RPMI8226 (cell line): ENCODE data around the gene RFTN1.

ENCODE experiments used
- DNase-seq: peaks from one replicate; pipeline ENCODE4 v3.0.0-alpha.2; 2015

Gene RFTN1

DNA sequence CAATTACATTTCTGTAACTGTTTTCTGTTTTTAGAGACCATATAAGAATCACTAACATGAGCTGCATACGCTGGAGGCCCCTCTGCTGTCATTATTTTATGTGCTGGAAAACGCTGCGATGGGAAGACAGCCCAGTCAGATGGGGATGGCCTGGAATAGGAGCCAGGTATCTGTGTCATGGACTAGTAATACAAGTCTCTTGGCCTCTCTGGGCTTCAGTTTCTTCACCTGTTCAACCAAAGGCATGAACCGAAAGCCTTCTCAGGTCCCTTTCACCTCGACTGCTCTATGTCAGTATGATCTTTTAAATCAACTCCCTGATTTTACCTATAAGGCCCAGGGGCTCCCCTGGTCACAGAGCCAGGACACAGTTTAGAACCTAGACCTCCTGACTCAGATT, 14.6 kb upstream of the RFTN1 start:
- no peak for DNase-seq

DNA sequence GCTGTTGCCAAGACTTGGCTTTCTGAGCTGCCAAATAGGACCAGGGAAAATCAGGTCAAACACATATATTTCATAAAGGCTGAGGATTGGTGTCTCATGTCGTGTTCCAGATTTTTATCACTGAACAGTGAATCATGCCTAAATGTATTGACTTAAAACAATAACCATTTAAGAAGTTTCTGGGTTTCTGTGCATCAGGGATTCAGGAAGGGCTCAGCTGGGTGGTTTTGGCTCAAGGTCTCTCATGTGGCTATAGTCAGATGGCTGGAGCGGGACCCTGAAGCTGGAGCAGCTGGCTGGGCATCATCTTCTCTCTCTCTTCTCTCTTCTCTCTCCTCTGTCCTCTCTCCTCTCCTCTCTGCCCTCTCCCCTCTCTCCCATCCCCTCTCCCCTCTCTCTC, 10.7 kb upstream of the RFTN1 start:
- DNase-seq = no peak

DNA sequence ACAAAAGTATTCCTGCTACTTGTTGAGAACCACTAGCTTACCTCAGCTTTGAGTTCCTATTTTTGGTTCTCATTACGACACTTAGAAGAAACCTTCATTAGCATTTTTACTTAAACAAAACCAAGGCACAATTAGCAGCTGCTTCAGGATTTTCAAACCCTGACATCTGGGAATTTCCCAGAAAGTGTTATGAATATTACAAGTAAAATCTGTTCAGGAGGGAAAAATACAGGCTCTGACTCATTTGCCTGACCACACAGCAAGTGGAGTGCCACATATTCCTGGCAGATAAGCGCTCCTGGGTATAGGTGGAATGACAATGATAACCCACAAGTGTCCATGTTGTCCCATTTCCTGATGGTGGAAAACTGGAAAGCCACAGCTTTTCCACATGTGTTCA, 10.3 kb upstream of the RFTN1 start:
- no peak for DNase-seq

DNA sequence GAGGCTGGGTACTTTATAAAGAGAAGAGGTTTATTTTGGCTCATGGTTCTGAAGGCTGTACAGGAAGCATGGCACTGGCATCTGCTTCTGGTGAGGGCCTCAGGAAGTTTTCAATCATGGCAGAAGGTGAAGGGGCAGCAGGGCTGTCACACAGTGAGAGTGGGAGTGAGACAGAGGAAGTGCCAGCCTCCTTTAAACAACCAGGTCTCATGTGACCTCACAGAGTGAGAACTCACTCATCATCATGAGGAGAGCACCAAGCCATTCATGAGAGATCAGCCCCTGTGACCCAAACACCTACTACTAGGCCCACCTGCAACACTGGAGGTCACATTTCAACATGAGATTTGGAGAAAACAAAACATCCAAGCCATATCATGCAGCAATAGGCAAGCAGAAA, 9.3 kb upstream of the RFTN1 start:
- DNase-seq = no peak

DNA sequence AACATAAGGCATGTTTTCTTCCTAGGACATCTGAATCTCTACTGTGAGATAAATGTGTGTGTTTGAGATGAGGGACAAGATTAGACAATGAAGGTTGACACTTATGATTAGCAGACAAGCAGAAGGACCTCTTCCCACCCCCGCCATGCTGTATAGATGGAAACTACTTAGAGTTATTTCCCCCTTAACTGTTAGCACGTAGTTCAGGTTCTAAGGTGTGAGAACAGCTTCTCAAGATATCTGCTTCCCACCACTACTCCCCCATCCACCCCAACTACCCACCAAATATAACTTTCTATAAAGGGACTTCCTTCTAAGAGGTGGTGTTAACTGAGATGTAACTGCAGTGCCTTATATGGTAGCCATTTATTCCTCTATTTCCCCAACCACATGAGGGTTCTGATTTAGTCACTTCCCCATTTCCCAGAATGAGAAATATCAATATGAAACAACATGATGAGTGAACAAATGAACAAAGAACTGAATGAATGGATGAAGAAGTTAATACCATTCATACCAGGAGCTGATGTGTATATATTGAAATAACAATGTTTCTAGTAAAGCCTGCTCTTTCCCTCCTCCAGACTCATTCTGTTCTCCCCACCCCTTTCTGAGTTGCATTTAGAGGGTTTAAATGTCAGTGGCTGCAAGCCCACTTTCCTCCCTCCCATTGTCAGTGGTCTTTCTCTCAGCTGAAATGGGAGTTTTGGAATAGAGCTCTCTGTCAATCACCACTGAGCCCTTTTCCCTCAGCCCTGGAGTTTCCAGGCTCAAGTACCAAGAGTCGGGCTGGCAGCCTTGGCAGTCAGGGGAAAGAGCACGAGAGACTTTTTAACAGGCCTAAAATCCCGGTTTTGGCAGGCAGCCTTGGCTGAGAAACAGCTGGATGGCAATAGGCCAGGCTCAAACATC, 7.7 kb upstream of the RFTN1 start:
- DNase-seq = no peak

DNA sequence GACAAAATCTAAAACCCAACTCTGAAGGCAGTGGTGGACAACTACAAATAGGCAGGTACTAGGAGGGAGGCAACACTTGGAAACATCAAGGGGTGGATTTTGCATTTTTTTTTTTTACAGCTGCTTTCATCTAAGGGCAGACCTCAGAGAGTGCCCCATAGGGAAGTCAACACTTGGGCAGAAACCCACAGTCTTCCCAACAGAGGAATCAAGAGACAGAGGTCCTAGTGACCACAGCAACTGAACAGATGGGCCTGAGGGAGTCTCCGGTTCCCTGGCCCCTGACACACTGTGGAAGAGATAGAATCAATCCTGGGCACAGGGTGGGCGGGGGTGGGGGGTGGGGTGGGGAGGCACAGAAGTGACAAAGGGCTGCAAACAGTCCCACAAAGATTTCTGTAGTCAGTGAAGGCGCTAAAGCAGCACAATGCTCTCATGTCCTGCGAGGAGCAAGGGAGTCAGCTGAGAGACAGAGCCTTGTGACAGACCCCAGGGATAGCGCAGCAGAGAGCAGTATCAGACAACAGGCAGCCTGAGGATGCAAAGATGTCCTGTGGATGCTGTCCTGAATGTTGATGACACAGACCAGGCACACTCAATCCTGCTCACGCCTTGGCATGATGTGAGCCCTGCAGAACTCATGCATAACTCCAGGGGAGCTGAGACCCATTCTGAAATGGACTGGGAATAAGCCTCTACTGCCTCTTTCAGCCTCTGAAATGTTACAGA, 6.9 kb upstream of the RFTN1 start:
- no peak for DNase-seq

DNA sequence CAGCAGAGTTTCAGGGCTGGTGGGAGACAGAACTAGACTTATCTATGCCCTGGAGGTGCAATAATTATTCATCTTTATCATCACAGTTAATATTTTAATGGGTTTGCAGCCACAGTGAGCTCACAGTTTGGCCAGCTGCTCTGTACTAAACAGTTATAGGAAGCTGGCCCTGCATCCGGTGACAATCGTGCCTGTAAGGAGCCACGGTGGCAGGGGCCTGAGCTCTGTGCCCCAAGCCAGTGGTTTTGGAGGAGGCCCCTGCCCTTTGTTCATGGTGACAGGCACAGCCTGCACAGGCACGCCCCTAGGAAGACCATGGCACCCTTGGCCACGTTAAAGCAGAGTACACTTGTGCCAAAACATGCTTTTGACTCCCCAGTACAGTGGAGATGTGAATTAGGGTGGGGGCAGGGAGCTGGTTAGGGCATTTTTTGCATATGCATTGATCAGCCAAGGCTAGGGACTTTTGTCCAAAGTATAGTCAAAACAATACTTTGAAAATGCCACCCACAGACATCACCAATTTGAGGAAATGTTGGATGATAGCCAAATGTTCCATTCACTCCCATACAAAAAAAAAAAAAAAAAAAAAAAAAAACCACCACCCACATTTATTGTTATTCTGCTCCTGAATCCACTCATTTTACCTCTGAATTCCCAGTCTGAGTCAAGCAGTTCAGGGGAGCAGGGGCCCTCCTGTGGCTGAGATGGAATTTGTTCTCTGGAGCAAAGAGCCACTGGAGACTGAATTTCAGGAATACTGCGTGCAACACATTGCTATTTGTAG, 3.4 kb upstream of the RFTN1 start:
- DNase-seq = no peak

DNA sequence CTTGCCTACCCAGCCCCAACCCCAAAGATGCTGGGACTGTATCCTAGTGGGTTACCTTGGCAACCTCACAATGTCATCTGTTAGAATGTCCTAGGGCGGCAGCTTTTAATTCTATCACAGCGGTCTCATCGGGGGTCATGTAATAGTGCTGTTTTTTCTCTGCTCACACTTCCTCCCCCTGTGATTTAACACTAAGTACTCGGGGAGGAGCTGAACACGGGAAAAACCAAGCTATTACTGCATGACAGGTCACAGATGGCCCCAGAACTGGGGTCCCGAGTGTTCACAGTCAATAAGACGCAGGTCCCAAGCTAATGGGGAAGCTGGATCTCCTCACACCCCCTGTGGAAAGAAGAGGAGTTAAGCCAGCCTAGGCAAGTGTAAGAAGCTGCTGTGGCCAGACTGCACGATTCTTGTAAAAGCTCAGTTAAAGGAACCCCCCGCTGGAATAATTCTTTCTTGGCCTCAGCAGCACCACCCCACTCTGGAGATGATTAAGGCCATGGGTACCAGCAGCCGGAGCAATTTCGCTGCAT, 2.5 kb upstream of the RFTN1 start:
- no peak for DNase-seq

DNA sequence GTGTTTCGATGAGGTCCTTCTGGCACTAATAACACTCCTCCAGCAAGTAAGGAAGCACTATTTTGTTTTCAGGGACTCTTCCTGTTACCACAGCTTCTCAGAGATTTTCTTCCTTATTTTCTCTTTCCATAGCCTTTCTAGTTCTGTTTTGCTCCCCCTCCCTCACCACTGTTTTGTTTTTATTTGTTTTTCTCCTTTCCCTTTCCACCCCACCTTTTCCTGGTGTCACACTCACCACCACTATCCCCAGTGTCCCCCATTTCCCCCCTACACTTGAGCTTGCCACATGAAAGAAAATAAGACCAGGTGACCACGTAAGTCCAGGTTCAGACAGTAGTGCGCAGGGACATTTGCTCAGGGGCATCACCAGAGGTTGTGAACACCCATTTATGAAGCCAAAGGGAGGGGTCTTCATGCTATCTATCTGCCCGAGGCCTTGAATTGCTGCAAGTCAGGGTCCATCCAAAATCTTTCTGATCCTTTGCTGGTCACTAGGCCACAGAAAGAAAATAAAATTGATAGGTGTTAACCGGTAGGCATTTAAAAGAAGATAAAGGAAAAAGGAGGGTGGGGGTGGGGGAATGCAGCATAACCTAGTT, 1.4 kb upstream of the RFTN1 start:
- no peak for DNase-seq

DNA sequence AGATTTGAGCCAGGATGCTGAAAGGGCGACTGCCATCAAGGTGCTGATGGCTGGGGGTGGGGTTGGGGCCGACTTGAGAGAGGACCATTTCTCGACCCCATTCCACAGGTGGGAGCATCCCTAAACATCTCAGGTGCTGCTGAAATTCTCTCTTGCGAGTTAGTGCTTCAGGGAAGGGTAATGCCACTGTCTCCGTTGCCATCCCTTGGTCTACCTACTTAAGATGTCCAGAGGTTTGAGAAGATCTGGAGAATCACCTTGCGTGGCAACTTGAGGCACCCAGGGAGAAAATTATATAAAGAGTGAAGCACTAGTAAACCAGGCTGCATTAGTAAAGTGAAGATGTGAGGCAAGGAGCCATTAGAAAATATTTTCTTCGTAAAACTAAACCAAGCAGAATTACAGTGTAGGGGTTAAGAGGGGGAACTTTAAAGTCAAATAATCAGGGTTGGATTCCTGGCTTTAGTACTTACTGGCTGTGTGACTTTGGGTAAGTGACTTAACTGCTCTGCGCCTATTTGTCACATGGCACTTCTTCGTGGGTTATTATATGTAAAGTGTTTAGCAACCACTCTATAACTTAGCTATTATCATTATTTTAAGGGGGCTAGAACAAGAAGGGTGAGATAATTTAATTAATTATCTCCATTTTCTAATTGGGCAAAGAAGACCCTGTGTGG, 662 bp upstream of the RFTN1 start:
- DNase-seq = no peak

DNA sequence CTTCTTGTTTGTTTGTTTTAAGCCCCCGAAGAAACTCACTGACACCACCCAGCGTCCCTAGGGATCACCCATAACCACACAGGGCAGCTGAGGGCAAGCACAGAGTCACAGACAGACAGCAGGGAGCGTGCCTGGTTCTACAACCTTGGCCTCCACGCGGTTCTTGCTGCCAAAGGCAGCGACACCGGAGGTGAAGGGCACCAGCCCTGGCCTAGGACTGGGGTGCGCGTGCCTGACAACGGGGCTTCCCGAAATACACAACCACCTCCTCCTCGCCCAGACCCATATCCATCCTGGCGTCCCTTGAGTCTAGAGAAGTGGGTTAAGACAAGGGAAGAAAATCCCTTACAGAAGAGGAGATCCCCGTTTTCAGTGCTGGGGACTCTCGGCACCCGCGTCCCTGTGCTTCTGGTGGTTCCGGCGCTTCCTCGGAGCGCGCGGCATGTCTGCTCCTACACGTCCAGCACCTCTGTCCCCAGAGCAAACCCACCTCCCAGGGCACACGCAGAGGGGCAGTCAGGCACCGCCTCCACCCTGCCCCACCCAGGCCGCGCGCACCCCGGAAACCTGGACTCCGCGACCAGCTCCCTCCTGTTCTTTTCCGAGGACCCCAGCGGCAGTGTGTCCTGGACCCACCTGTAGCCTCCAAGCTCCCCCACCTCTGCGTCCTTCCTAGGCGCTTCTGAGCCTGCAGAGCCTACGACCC, 911 bp downstream of the RFTN1 start:
- peak; percentile 78 for DNase-seq

DNA sequence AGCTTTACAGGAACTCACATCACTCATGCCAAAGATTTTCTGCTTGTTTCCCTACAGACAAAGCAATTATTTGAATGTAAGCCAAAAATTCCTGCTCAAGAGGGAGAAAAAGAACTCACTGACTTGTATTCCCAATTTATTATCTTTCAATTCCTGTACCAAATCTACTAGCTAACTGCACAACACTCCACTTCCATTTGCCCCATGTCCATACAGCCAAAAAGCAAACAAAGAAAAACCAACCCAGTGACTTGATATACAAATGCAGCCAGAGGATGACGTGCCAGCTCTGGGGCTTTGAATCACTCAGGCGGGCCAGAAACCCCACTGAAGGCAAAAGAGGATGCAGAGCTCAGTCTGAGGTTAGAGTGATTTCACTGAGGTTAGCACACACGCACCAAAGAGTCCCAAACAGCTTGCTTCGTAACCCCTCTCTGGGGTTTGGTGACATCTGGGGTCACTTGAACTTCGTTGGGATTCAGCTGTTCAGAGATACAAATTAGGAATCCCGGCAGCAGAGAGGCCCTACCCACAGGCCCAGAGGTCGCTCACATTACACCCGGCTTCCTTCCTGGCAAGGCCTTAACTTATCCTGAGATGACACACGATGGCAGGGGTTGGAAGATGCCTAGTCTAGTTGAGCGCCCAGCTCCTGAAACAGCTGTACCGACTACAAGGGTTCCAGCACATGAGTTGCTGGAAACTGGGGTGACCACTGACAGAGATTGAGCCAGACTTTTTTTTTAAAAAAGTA, 1.6 kb downstream of the RFTN1 start:
- no peak for DNase-seq

DNA sequence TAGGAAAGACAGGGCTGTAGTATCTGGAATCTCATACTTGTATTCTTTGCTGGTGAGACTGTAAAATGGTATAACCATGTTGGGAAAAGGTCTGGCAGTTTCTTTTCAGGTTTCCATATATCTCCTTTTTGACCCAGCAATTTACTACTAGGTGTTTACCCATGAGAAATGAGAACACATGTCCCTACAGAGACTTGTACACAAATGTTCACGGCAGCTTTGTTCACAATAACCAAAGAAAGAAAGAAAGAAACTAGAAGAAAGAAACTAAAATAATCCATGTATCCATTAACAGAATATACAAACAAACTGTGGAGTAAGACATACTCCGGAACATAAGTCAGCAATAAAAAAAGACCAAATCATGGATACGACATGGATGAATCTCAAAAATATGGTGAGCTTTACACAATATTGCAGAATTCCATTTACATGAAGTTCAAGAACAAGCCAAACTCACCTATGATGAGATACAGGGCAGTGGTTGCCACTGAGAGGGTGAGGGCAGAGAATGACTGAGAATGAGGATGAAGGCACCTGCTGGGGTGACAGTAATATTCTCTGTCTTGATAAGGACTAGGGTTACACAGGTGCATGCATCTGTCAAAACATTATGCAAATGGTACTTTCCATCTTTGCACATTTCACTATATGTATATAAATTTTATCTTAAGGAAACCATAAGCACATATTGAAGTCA, 2.7 kb downstream of the RFTN1 start:
- DNase-seq = no peak

DNA sequence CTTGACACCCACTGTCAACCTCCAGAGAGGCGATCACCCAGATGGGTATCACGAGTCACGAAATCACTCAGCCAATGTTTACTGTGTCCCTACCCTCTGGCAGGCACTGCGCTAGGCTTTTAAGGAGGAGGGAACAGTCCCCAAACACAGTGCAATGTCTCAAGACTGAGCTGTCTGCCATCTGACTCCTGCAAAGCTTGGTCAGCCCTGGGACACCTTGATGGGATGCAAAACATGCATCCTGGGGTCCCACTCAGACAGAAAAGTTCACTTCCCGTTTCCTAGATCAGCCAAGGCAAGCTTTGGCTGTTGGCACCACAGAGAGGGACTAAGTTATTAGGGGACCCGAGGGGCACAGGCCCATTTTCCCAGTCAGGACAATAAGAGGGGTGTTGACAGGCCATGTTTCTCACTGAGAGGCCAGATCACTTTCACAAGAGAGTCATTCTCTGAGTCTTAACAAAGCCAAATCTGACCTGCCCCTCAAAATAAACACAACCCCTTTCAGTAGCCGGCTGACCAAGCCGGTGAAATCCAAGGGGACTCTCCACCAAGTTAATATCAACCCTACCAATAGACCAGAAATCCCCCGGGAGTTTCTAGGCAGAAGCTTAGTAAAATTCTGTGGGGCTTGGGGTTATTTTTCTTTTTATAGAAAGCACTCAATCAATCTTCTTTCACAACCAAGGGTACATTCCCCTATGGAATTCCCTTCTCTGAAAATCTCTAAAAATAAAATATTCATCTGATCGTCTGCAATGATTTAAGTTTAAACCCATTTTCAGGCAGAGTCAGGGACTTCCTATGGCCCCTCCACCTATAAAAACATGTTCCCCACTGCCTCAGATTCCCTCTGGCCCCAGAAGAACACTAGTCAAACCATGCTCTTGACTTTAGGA, 3.5 kb downstream of the RFTN1 start:
- DNase-seq = no peak

DNA sequence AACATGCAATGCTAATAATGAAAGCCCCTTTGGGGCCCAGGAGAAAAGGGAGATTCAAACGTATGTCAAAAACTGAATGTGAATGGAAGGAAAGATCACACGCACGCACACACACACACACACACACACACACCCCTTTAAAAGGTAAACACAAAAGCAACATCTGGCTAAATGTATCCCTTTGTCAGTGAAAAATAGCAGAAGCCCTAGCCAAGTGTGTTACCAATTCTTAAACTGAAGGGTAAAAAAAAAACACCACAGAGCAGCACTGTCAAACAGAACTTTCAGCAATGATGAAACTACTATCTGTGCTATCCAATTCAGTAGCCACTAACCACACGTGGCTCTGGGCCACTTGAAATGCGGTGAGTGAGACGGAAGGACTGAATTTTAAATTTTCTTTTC, 4.9 kb downstream of the RFTN1 start:
- no peak for DNase-seq

DNA sequence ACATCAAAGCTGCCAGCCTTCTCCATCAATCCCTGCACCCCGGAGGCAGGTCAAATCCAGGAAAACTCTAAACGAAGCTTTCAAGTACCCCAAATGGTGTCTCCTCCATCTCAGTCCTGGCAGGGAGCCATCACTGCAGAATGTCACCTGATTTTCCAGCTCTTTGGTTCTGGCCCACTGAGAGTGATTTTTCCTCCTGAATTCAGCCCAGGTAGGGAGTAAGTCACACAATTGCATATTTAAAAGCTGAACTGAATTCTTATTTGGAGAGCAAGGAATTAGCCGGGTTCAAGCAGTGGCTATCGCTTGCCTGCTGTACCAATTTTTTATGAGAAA, 5.3 kb downstream of the RFTN1 start:
- no peak for DNase-seq

DNA sequence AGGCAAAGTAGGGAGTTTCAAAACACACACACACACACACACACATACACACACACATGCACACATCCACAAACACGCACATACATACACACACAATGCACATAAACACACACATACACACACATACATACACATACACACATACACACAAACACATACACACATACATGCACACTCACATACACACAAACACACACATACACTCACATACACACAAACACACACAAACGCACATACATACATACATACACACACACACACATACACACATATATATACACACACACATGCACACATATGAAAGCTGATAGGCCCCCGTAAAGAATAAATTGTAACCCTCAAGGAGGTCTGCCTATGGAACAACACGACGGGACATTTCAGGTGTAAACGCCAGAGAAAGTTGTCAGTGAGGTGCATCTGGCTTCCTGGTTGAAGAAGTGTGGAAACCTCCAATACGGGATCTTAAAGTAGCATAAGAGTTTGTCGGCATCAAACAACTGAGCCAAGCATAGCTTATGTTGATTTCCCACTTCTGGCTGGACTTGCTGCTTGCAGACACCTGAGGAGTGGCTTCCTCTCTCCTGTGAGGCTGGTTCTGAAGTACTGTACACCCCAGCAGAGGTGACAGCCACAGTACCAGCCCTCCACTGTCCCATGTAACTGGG, 5.8 kb downstream of the RFTN1 start:
- no peak for DNase-seq

DNA sequence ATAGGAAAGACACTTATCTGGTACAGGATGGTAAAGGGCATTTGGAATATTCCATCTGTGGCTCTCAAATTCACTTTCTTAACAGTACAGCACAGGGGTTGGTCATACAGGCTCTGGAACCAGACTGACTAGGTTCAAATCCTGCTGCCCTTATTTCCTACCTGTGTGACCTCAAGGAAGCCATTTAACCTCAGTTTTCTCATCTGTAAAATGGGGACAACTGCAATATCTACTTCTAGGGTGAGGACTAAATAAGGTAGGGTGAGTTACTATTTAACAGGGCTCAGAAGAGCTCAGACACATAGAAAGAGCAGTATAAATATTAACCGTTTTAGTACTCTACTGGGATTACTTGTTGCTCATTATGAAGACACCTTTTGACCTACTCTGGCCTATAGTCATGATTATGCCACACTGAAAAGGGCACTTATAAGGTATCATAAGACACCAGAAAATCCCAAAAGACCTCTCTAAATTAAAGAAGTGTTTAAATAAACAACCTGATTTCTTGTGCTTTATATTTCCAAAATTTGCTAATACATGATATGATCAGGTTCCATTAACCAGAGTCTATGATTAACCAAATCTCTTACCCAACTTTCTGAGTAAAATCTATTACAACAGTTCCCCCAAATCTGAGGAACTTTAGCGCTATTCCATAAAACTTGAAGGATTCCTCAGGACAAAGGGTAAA, 6.5 kb downstream of the RFTN1 start:
- no peak for DNase-seq
